ENCODE measurements around the gene MAIP1. TPM values are rescaled to one million over a fixed set of nuclear protein-coding genes. Genes with fewer than 3 reads are reported as not detected.

MAIP1 gene
- total RNA-seq, 1 donor from 2014 or later, result 14.8 TPM

DNA sequence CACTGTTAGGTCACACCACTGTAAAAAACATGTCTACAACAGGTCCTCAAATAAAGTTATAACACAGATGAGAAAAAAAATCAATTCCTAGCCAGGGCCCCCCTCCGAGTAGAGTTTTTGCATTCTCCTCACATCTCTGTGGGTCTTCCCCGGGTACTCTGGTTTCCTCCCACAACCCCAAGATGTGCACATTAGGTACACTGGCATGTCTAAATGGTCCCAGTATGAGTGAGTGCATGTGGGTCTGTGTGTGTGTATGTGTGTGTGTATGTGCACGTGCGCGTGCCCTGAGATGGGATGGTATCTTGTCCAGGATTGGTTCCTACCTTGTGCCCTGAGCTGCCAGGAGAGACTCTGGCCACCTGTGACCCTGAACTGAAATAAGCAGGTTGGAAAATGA is 5.0 kb upstream of the MAIP1 start:
- ATAC-seq, result no peak
- H3K27me3 ChIP-seq (ENCODE audit: low read depth), result no peaks in the 10 kb centered on the region
- no peak overlapping the region for H3K4me3 ChIP-seq
- H3K27ac ChIP-seq, result no peak overlapping the region
- H3K4me1 ChIP-seq, result peaks cover 16% of the 10 kb centered on the region
- no peak for DNase-seq
- no peaks in the 10 kb centered on the region for H3K9me3 ChIP-seq
- intact Hi-C loops (cut with DNase I), result no loop called here
- H3K36me3 ChIP-seq, result peaks cover 43% of the 10 kb centered on the region
- TF ChIP-seq, protein P1, sequence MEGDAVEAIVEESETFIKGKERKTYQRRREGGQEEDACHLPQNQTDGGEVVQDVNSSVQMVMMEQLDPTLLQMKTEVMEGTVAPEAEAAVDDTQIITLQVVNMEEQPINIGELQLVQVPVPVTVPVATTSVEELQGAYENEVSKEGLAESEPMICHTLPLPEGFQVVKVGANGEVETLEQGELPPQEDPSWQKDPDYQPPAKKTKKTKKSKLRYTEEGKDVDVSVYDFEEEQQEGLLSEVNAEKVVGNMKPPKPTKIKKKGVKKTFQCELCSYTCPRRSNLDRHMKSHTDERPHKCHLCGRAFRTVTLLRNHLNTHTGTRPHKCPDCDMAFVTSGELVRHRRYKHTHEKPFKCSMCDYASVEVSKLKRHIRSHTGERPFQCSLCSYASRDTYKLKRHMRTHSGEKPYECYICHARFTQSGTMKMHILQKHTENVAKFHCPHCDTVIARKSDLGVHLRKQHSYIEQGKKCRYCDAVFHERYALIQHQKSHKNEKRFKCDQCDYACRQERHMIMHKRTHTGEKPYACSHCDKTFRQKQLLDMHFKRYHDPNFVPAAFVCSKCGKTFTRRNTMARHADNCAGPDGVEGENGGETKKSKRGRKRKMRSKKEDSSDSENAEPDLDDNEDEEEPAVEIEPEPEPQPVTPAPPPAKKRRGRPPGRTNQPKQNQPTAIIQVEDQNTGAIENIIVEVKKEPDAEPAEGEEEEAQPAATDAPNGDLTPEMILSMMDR (IDR thresholded peaks at IDR 0.05), result no peak

DNA sequence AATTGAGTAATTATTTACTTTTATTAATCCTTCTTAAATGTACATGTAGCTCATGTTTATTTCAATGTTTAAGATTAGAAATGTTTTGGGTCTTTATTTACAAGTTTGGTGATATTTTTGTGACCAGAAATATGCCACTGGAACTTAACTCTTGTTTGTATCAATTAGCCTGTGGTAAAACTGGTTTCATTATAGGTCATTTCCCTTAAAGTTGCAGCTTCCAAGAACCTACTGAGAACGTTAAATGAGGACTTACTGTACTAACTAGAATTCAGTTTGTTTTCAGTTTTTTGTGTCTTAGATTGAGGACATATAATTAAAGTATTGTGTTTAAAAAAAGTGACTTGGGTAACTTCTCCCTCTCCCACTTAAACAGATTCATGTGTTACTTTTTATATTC is 4.4 kb upstream of the MAIP1 start:
- intact Hi-C loops (cut with DNase I), result no loop called here
- ATAC-seq (no peak), DNase-seq (no peak)
- Histone ChIP-seq H3K4me1 (peaks cover 16% of the 10 kb centered on the region), H3K4me3 (no peak overlapping the region), H3K9me3 (no peaks in the 10 kb centered on the region), H3K27me3 (ENCODE audit: low read depth) (no peaks in the 10 kb centered on the region), H3K36me3 (peaks cover 37% of the 10 kb centered on the region), H3K27ac (no peak overlapping the region)
- TF ChIP-seq, protein P1 (IDR thresholded peaks at IDR 0.05), result no peak

DNA sequence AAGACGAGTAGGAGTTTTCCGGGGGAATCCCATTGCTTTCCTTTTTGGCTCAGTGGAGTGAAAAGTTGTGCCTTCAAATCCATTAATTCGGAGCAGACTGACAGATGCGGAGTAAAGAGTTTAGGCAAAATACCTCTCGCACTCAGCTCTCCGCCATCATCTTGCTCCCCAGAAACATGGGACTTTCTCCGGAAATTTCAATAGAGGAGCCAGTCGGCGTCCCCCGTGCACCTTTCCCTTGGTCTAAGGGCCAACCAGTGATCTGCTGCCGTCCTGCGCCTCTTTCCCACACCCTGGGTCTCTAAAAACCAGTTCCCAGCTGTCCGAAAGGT is 409 bp upstream of the MAIP1 start:
- peak overlapping the region; percentile 95 for H3K27ac ChIP-seq
- TF ChIP-seq, protein P1 (IDR thresholded peaks at IDR 0.05), result no peak
- H3K36me3 ChIP-seq, result peaks cover 25% of the 10 kb centered on the region
- H3K4me1 ChIP-seq, result peaks cover 34% of the 10 kb centered on the region
- H3K4me3 ChIP-seq, result peak overlapping the region; percentile 93
- DNase-seq (no peak), ATAC-seq (peak; percentile 61 to 77)
- no peaks in the 10 kb centered on the region for H3K9me3 ChIP-seq
- H3K27me3 ChIP-seq (ENCODE audit: low read depth), result no peaks in the 10 kb centered on the region
- intact Hi-C loops (cut with DNase I), result no loop called here

DNA sequence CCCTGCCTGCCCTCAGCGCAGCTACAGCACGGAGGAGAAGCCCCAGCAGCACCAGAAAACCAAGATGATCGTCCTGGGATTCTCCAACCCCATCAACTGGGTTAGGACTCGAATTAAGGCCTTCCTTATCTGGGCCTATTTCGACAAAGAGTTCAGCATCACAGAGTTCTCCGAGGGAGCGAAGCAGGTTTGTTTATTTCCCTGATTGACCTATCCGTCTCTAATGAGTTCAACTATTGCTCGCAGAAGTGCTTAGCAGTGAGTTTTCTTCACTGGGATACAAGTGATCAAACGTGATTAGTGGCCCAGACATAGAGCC is 639 bp downstream of the MAIP1 start:
- H3K4me1 ChIP-seq, result peaks cover 34% of the 10 kb centered on the region
- intact Hi-C loops (cut with DNase I), result no loop called here
- H3K27me3 ChIP-seq (ENCODE audit: low read depth), result no peaks in the 10 kb centered on the region
- H3K9me3 ChIP-seq, result no peaks in the 10 kb centered on the region
- ATAC-seq, result no peak
- H3K36me3 ChIP-seq, result peaks cover 28% of the 10 kb centered on the region
- H3K27ac ChIP-seq, result peak overlapping the region; percentile 95
- H3K4me3 ChIP-seq, result peak overlapping the region; percentile 93
- TF ChIP-seq, protein P1 (IDR thresholded peaks at IDR 0.05), result no peak
- no peak for DNase-seq

DNA sequence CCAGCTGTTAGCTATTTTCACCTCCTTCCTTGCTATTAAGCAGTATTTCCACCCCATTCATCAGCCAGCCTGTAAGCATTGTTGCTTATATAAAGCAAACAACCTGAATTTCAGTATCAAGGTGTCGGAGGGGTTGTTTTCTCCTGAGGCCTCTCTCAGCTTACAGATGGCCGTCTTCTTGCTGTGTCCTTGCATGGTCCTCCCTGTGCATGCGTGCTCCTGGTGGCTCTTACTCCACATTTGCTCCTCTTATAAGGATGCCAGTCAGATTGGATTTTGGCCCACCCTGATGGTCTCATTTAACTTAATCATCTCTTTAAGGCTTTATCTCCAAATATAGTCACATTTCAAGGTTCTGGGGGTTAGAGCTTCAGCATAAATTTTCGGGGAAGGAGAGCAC is 2.6 kb downstream of the MAIP1 start:
- Histone ChIP-seq H3K4me3 (no peak overlapping the region), H3K27ac (no peak overlapping the region), H3K9me3 (no peaks in the 10 kb centered on the region), H3K36me3 (peaks cover 47% of the 10 kb centered on the region), H3K27me3 (ENCODE audit: low read depth) (no peaks in the 10 kb centered on the region), H3K4me1 (peaks cover 34% of the 10 kb centered on the region)
- intact Hi-C loops (cut with DNase I), result no loop called here
- TF ChIP-seq, protein P1 (IDR thresholded peaks at IDR 0.05), result no peak
- no peak for DNase-seq
- no peak for ATAC-seq

DNA sequence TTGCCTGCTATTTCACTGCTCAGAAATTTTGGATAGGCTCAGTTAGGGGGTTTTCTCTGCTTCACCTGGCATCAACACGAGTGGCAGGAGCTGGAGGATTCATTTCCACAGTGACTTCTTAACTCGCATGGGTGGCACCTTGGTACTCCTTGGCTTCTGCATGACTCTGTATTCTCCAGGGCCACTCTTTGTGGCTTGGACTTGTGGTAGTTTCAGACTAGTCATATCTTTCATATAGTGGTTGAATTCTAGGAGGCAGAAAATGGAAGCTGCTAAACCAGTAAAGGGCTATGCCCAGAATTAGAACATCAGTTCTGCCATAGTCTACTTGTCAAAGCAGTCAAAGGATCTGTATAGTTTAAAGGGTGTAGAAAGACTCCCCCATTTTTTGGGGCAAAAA is 6.8 kb downstream of the MAIP1 start:
- no peak overlapping the region for H3K4me3 ChIP-seq
- H3K4me1 ChIP-seq, result peaks cover 7% of the 10 kb centered on the region
- no peaks in the 10 kb centered on the region for H3K9me3 ChIP-seq
- TF ChIP-seq, protein P1 (IDR thresholded peaks at IDR 0.05), result no peak
- H3K27ac ChIP-seq, result no peak overlapping the region
- no peaks in the 10 kb centered on the region for H3K27me3 ChIP-seq (ENCODE audit: low read depth)
- ATAC-seq, result no peak
- H3K36me3 ChIP-seq, result peaks cover 80% of the 10 kb centered on the region
- intact Hi-C loops (cut with DNase I), result no loop called here
- no peak for DNase-seq

All from lower lobe of right lung (tissue), 2 donors.